AG08395 (cell line): Measurements from ENCODE around the gene PLCD1.

Experiments
- DNase-seq: peaks from one replicate; pipeline ENCODE4 v3.0.0; 2012; ENCODE audit warnings: mixed read lengths, low spot score

PLCD1 gene

GRCh38 chr3:37964146-37964545 lies 65.3 kb downstream of the PLCD1 start:
- DNase-seq = no peak

DNA sequence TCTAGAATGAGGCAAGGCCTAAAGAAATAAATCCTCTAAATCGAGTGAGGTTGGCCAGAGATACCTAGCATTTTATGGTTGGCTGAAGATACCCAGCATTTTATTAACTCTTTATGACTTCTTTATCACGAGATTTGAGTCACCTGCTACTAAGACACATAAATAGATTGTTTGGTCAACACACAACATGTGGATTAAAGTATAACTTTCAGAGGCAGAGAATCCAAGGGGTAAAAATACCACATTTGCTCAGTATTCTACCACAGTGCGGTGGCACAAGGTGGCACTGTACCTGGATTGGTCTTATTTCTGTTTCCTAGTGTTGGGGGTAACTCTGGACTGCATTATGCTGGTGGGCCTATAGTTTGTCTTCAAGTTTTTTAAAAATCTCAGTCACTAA lies 65.8 kb downstream of the PLCD1 start:
- no peak for DNase-seq

GRCh38 chr3:37963016-37963415 lies 66.4 kb downstream of the PLCD1 start:
- DNase-seq = peak; percentile 74

GRCh38 chr3:37961622-37962431 lies 67.6 kb downstream of the PLCD1 start:
- no peak for DNase-seq

DNA sequence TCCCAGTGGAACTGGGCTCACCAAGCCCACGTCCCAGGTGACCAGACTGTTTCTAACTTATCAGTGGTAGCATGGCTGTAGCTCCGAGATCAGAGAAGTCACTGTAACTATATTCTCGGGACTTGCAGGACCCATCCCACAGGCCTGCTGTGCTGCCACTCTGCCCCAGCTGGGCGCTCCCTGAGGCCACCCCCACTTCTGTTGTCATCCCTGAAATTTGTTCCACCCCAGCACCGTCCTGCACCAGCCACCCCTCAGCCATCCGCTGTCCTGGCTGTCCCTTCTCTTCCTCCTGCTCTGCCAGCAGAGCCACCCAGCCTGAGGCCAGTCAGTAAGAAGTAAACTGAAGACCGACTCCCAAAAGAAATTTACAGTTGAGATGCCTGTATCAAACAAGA lies 71.9 kb downstream of the PLCD1 start:
- no peak for DNase-seq
